Endodermal cell (in vitro differentiated cells): ENCODE data around the gene KCNH4. TPM values are rescaled to one million over a fixed set of nuclear protein-coding genes. Genes with fewer than 3 reads are reported as not detected.

Experiments
- DNase-seq: peaks from one replicate; pipeline ENCODE4 v3.0.0-alpha.2; 2017
- H3K27ac ChIP-seq: 2 replicates; pipeline ENCODE4 v1.5.1; 2013; ENCODE audit warnings: mild to moderate bottlenecking, low read depth, low read length, moderate library complexity
- H3K27me3 ChIP-seq: 2 replicates; pipeline ENCODE4 v1.6.1; 2013; ENCODE audit warnings: mild to moderate bottlenecking, low read length, moderate library complexity; ENCODE audit not compliant: insufficient read depth, control insufficient read depth, poor library complexity, severe bottlenecking
- H3K36me3 ChIP-seq: 2 replicates; pipeline ENCODE4 v1.7.0; 2013; ENCODE audit warnings: mild to moderate bottlenecking, low read length, moderate library complexity; ENCODE audit not compliant: control insufficient read depth, insufficient read depth
- H3K4me1 ChIP-seq: one replicate; pipeline ENCODE4 v1.7.0; 2013; ENCODE audit warnings: low read length; ENCODE audit not compliant: control insufficient read depth, insufficient read depth
- H3K4me3 ChIP-seq: 2 replicates; pipeline ENCODE4 v1.5.1; 2013; ENCODE audit warnings: mild to moderate bottlenecking, low read length, moderate library complexity
- H3K9ac ChIP-seq: 2 replicates; pipeline ENCODE4 v1.6.1; 2013; ENCODE audit warnings: mild to moderate bottlenecking, low read length, moderate library complexity; ENCODE audit not compliant: poor library complexity, severe bottlenecking; ENCODE audit errors: extremely low read depth
- H3K9me3 ChIP-seq: 2 replicates; pipeline ENCODE4 v1.6.1; 2013; ENCODE audit warnings: mild to moderate bottlenecking, low read length, moderate library complexity; ENCODE audit not compliant: control insufficient read depth
- H3K27ac Mint-ChIP-seq: 2 replicates; pipeline ENCODE4 v1.8.0; 2020; ENCODE audit warnings: mixed read lengths
- H3K27me3 Mint-ChIP-seq: 2 replicates; pipeline ENCODE4 v1.8.0; 2021; ENCODE audit warnings: mild to moderate bottlenecking, mixed read lengths; ENCODE audit not compliant: insufficient read depth
- H3K36me3 Mint-ChIP-seq: 2 replicates; pipeline ENCODE4 v1.8.0; 2020; ENCODE audit warnings: low read depth, mixed read lengths
- H3K4me1 Mint-ChIP-seq: 2 replicates; pipeline ENCODE4 v1.8.0; 2020; ENCODE audit warnings: mixed read lengths
- H3K4me3 Mint-ChIP-seq: 2 replicates; pipeline ENCODE4 v1.8.0; 2020; ENCODE audit warnings: mild to moderate bottlenecking, moderate library complexity, mixed read lengths
- H3K9me3 Mint-ChIP-seq: 2 replicates; pipeline ENCODE4 v1.8.0; 2020; ENCODE audit warnings: mild to moderate bottlenecking, mixed read lengths
- WGBS, 2 experiments: methylation state at CpG; one replicate each; pipeline versions ENCODE4 v1.1.5 to v1.1.7; 2013; ENCODE audit warnings: missing lambda C conversion rate in 2 of 2, mixed read lengths in 1 of 2; ENCODE audit not compliant: insufficient coverage in 1 of 2, insufficient read length in 1 of 2; 5-methylcytosine and 5-hydroxymethylcytosine counted together
- total RNA-seq, 2 donors: library from RNA; stranded (reverse); fragmentation: NEBNext Ultra II Directional in 1 of 2; extraction: Animal tissue kit (Norgen Biotek cat#: 25700) in 1 of 2; gene quantifications; 2 replicates in 1 of 2; 3 replicates in 1 of 2; pipeline ENCODE4 v1.2.1, GENCODE V29; 2021
- TF ChIP-seq, protein P1 (sequence below): fragments of 200-600 bp; sonication (generic); conservative IDR thresholded peaks from 2 replicates; pipeline ENCODE4 v1.5.0; 2021; ENCODE audit warnings: antibody characterized with exemption, mild to moderate bottlenecking

KCNH4 gene
- total RNA-seq, 2 donors from 2014 or later = not detected

DNA sequence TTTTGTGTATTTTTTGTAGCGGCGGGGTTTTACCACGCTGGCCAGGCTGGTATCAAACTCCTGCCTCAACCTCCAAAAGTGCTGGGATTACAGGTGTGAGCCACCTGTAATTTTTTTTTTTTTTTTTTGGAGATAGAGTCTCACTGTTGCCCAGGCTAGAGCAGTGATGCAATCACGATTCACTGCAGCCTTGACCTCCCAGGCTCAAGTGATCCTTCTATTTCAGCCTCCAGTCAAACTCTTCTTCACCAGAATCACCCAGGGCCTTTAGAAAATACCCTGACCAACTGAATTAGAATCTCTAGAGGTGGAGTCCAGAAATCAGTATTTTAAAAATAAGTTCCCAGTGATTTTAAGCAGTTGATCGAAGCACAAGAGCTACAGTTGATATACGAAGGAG lies 45.8 kb downstream of the KCNH4 start:
- Histone ChIP-seq H3K4me1 (peaks cover 31% of the 10 kb centered on the region), H3K27ac (no peak overlapping the region), H3K27me3 (no peaks in the 10 kb centered on the region), H3K36me3 (peaks cover 46% of the 10 kb centered on the region), H3K9me3 (no peaks in the 10 kb centered on the region), H3K9ac (peak overlapping the region; percentile 33), H3K4me3 (no peak overlapping the region)
- 92 to 97% methylated on average over 5 to 6 of the region's 6 CpGs for WGBS, 2 experiments
- peak overlapping the region; percentile 88 for H3K27ac Mint-ChIP-seq
- no peak overlapping the region for H3K4me3 Mint-ChIP-seq
- no peaks in the 10 kb centered on the region for H3K9me3 Mint-ChIP-seq
- TF ChIP-seq, protein P1, sequence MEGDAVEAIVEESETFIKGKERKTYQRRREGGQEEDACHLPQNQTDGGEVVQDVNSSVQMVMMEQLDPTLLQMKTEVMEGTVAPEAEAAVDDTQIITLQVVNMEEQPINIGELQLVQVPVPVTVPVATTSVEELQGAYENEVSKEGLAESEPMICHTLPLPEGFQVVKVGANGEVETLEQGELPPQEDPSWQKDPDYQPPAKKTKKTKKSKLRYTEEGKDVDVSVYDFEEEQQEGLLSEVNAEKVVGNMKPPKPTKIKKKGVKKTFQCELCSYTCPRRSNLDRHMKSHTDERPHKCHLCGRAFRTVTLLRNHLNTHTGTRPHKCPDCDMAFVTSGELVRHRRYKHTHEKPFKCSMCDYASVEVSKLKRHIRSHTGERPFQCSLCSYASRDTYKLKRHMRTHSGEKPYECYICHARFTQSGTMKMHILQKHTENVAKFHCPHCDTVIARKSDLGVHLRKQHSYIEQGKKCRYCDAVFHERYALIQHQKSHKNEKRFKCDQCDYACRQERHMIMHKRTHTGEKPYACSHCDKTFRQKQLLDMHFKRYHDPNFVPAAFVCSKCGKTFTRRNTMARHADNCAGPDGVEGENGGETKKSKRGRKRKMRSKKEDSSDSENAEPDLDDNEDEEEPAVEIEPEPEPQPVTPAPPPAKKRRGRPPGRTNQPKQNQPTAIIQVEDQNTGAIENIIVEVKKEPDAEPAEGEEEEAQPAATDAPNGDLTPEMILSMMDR = no peak
- peaks cover 16% of the 10 kb centered on the region for H3K36me3 Mint-ChIP-seq
- H3K27me3 Mint-ChIP-seq = no peaks in the 10 kb centered on the region
- peaks cover 64% of the 10 kb centered on the region for H3K4me1 Mint-ChIP-seq
- no peak for DNase-seq

DNA sequence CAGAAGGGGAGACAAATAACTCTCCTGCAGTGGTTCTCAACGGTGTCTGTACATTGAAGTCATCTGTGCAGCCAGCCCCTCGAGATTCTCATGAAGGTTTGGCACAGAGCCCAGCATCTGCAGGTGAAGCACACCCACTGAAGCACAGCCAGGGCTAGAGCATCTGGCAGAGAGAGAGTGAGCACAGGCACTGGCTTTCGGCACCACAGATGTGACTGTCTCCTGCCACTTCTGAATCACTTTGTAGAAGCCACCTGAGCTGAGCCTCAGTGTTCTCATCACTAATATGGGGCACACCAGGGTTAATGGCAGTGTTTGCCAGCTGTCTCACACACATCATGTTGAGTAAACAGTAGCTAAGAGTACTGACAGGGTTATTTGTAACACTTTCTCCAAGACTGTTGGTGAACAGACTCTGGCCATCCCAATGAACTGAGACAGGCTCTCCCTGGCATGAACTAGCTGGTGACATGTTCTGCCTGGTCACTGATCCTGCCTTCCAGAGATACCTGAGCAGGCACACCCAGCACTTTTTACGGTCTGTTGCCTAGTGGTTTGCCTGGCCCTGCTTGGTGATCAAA lies 47.4 kb downstream of the KCNH4 start:
- Mint-ChIP-seq H3K36me3 (peaks cover 26% of the 10 kb centered on the region), H3K9me3 (no peaks in the 10 kb centered on the region), H3K27ac (peak overlapping the region; percentile 69), H3K4me1 (peaks cover 50% of the 10 kb centered on the region), H3K4me3 (no peak overlapping the region), H3K27me3 (no peaks in the 10 kb centered on the region)
- Histone ChIP-seq H3K27ac (no peak overlapping the region), H3K9me3 (no peaks in the 10 kb centered on the region), H3K36me3 (peaks cover 62% of the 10 kb centered on the region), H3K4me1 (peaks cover 27% of the 10 kb centered on the region), H3K27me3 (no peaks in the 10 kb centered on the region), H3K9ac (no peak overlapping the region), H3K4me3 (no peak overlapping the region)
- TF ChIP-seq, protein P1 = no peak
- no peak for DNase-seq
- WGBS, 2 experiments = 91 to 93% methylated on average over 4 of the region's 4 CpGs

DNA sequence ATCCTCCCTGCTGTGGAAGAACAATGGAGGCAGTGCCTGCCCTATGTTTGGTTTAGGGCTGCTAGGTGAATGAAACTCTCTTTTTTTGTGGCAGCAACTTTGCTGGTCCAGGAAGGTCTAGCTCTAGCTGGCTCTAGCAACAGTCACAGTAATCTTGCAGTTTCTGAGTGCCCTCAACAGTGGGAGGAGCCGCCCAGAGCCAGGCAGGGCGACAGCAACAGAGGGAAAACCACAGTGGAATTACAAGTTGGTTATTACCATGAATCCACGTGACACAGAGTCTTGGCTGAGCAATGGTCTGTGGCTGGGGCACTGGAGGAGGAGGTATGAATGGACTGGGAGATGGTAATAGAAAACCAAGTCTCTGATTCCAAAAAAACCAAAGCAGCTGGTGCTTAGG lies 48.0 kb downstream of the KCNH4 start:
- Histone ChIP-seq H3K9me3 (no peaks in the 10 kb centered on the region), H3K27ac (no peak overlapping the region), H3K36me3 (peaks cover 66% of the 10 kb centered on the region), H3K27me3 (no peaks in the 10 kb centered on the region), H3K9ac (no peak overlapping the region), H3K4me3 (peak overlapping the region; percentile 49), H3K4me1 (peaks cover 27% of the 10 kb centered on the region)
- H3K9me3 Mint-ChIP-seq = no peaks in the 10 kb centered on the region
- peaks cover 44% of the 10 kb centered on the region for H3K4me1 Mint-ChIP-seq
- H3K4me3 Mint-ChIP-seq = no peak overlapping the region
- DNase-seq = no peak
- H3K36me3 Mint-ChIP-seq = peaks cover 32% of the 10 kb centered on the region
- no peaks in the 10 kb centered on the region for H3K27me3 Mint-ChIP-seq
- H3K27ac Mint-ChIP-seq = peak overlapping the region; percentile 69
- 91 to 93% methylated on average over 3 of the region's 3 CpGs for WGBS, 2 experiments
- TF ChIP-seq, protein P1 = no peak
